Endodermal cell (in vitro differentiated cells): ENCODE results near the gene GCN1. TPM values are rescaled to one million over a fixed set of nuclear protein-coding genes. Genes with fewer than 3 reads are reported as not detected.

Source experiments
- DNase-seq: peaks from one replicate; pipeline ENCODE4 v3.0.0-alpha.2; 2017
- H3K27ac ChIP-seq: 2 replicates; pipeline ENCODE4 v1.5.1; 2013; ENCODE audit warnings: mild to moderate bottlenecking, low read depth, low read length, moderate library complexity
- H3K27me3 ChIP-seq: 2 replicates; pipeline ENCODE4 v1.6.1; 2013; ENCODE audit warnings: mild to moderate bottlenecking, low read length, moderate library complexity; ENCODE audit not compliant: insufficient read depth, control insufficient read depth, poor library complexity, severe bottlenecking
- H3K36me3 ChIP-seq: 2 replicates; pipeline ENCODE4 v1.7.0; 2013; ENCODE audit warnings: mild to moderate bottlenecking, low read length, moderate library complexity; ENCODE audit not compliant: control insufficient read depth, insufficient read depth
- H3K4me1 ChIP-seq: one replicate; pipeline ENCODE4 v1.7.0; 2013; ENCODE audit warnings: low read length; ENCODE audit not compliant: control insufficient read depth, insufficient read depth
- H3K4me3 ChIP-seq: 2 replicates; pipeline ENCODE4 v1.5.1; 2013; ENCODE audit warnings: mild to moderate bottlenecking, low read length, moderate library complexity
- H3K9ac ChIP-seq: 2 replicates; pipeline ENCODE4 v1.6.1; 2013; ENCODE audit warnings: mild to moderate bottlenecking, low read length, moderate library complexity; ENCODE audit not compliant: poor library complexity, severe bottlenecking; ENCODE audit errors: extremely low read depth
- H3K9me3 ChIP-seq: 2 replicates; pipeline ENCODE4 v1.6.1; 2013; ENCODE audit warnings: mild to moderate bottlenecking, low read length, moderate library complexity; ENCODE audit not compliant: control insufficient read depth
- H3K27ac Mint-ChIP-seq: 2 replicates; pipeline ENCODE4 v1.8.0; 2020; ENCODE audit warnings: mixed read lengths
- H3K27me3 Mint-ChIP-seq: 2 replicates; pipeline ENCODE4 v1.8.0; 2021; ENCODE audit warnings: mild to moderate bottlenecking, mixed read lengths; ENCODE audit not compliant: insufficient read depth
- H3K36me3 Mint-ChIP-seq: 2 replicates; pipeline ENCODE4 v1.8.0; 2020; ENCODE audit warnings: low read depth, mixed read lengths
- H3K4me1 Mint-ChIP-seq: 2 replicates; pipeline ENCODE4 v1.8.0; 2020; ENCODE audit warnings: mixed read lengths
- H3K4me3 Mint-ChIP-seq: 2 replicates; pipeline ENCODE4 v1.8.0; 2020; ENCODE audit warnings: mild to moderate bottlenecking, moderate library complexity, mixed read lengths
- H3K9me3 Mint-ChIP-seq: 2 replicates; pipeline ENCODE4 v1.8.0; 2020; ENCODE audit warnings: mild to moderate bottlenecking, mixed read lengths
- WGBS, 2 experiments: methylation state at CpG; one replicate each; pipeline versions ENCODE4 v1.1.5 to v1.1.7; 2013; ENCODE audit warnings: missing lambda C conversion rate in 2 of 2, mixed read lengths in 1 of 2; ENCODE audit not compliant: insufficient coverage in 1 of 2, insufficient read length in 1 of 2; 5-methylcytosine and 5-hydroxymethylcytosine counted together
- total RNA-seq, 2 donors: library from RNA; stranded (reverse); fragmentation: NEBNext Ultra II Directional in 1 of 2; extraction: Animal tissue kit (Norgen Biotek cat#: 25700) in 1 of 2; gene quantifications; 2 replicates in 1 of 2; 3 replicates in 1 of 2; pipeline ENCODE4 v1.2.1, GENCODE V29; 2021
- TF ChIP-seq, protein P1 (sequence below): fragments of 200-600 bp; sonication (generic); conservative IDR thresholded peaks from 2 replicates; pipeline ENCODE4 v1.5.0; 2021; ENCODE audit warnings: antibody characterized with exemption, mild to moderate bottlenecking

GCN1 gene
- total RNA-seq, 2 donors from 2014 or later = 133 to 143 TPM

DNA sequence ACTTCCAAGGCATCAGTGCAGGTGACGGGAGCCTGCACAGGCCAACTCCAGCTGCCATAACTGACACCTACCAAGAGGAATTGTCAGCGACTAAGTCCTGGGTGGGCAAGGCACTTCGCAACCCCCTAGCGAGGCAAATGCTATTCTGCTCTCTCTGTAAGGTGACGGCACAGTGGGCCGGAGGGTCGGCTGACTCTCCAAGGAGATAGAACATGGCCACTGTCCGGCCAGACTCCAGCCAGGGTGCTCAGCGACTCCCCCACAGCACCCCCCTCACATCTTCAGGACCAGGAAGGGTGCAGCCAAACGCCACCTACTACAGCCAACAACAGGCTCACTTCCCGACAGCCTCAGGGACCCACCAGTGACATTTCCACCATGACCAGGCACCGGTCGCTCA is 91.1 kb downstream of the GCN1 start:
- H3K9me3 Mint-ChIP-seq = no peaks in the 10 kb centered on the region
- TF ChIP-seq, protein P1, sequence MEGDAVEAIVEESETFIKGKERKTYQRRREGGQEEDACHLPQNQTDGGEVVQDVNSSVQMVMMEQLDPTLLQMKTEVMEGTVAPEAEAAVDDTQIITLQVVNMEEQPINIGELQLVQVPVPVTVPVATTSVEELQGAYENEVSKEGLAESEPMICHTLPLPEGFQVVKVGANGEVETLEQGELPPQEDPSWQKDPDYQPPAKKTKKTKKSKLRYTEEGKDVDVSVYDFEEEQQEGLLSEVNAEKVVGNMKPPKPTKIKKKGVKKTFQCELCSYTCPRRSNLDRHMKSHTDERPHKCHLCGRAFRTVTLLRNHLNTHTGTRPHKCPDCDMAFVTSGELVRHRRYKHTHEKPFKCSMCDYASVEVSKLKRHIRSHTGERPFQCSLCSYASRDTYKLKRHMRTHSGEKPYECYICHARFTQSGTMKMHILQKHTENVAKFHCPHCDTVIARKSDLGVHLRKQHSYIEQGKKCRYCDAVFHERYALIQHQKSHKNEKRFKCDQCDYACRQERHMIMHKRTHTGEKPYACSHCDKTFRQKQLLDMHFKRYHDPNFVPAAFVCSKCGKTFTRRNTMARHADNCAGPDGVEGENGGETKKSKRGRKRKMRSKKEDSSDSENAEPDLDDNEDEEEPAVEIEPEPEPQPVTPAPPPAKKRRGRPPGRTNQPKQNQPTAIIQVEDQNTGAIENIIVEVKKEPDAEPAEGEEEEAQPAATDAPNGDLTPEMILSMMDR = no peak
- 93 to 97% methylated on average over 9 to 13 of the region's 13 CpGs for WGBS, 2 experiments

DNA sequence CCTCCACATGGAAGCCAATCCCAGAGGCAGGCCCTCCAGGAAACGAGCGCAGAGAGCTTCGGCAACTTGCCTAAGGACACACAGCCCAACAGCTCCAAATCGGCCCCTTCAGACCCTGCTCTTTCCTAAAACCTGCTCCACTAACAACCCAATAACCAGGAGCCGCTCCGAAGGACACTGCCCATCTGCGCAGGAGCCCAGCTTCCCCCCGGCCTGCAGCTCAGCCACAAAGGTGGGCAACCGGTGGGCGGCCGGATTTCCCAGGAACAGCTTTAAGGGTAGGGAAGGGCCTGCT is 91.5 kb downstream of the GCN1 start:
- H3K27me3 Mint-ChIP-seq = no peaks in the 10 kb centered on the region
- no peaks in the 10 kb centered on the region for H3K4me1 ChIP-seq
- no peak overlapping the region for H3K27ac Mint-ChIP-seq
- no peak overlapping the region for H3K9ac ChIP-seq
- TF ChIP-seq, protein P1 = no peak
- H3K4me3 Mint-ChIP-seq = no peak overlapping the region
- peaks cover 5% of the 10 kb centered on the region for H3K4me1 Mint-ChIP-seq
- H3K9me3 ChIP-seq = no peaks in the 10 kb centered on the region
- no peak overlapping the region for H3K4me3 ChIP-seq
- no peak for DNase-seq
- no peaks in the 10 kb centered on the region for H3K9me3 Mint-ChIP-seq
- H3K36me3 Mint-ChIP-seq = peaks cover 51% of the 10 kb centered on the region
- H3K27me3 ChIP-seq = no peaks in the 10 kb centered on the region
- no peak overlapping the region for H3K27ac ChIP-seq
- WGBS, 2 experiments = 87 to 100% methylated on average over 5 to 11 of the region's 11 CpGs
- H3K36me3 ChIP-seq = peaks cover 39% of the 10 kb centered on the region

More for the DNA sequence above, 91.1 kb downstream of the GCN1 start:
- Mint-ChIP-seq H3K4me1 (peaks cover 6% of the 10 kb centered on the region), H3K4me3 (no peak overlapping the region), H3K27ac (no peak overlapping the region), H3K36me3 (peaks cover 50% of the 10 kb centered on the region), H3K27me3 (no peaks in the 10 kb centered on the region)
- Histone ChIP-seq H3K4me1 (no peaks in the 10 kb centered on the region), H3K4me3 (no peak overlapping the region), H3K9ac (no peak overlapping the region), H3K27me3 (no peaks in the 10 kb centered on the region), H3K36me3 (peaks cover 37% of the 10 kb centered on the region), H3K9me3 (no peaks in the 10 kb centered on the region), H3K27ac (no peak overlapping the region)
- no peak for DNase-seq

DNA sequence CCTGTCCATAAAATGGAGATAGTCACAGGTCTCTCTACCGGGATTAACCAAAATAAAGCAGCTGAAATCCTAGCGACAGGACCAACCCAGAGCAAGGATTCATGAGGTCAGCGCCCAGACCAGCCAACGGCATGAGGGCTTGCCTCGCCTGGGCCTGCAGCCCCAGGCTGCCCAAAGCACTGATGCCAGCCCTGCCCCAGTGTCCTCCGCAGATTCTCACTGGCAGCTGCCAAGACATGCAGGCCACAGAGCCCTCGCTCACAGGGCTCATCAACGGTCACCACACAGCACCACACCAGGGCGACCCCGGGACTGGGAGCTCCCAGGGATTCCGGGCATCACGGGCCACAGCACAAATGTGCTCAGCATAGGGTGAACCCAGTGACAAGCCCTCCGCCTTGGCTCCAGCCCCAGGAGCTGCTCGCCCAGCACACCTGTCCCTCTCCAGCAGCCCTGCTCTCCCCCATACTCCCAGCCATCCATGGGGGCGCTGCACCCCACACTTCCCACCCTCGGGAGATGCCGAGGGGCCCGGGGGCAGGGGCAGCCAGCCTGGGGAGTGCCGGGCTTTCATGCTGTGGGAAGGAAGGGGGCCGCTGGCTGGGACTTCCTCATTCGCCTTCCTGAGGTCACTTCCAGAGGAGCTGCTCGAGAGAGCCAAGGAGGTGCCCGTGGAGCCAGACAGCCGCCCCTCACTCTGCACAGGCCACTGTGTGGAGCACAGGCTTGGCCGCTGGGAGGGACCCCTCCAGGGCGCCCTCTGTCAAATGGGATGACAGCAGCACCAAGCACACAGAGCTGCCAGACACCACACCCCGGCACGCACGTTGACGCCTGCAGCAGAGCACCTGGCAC is 92.1 kb downstream of the GCN1 start:
- no peak overlapping the region for H3K9ac ChIP-seq

More for the DNA sequence above, 92.1 kb downstream of the GCN1 start:
- no peaks in the 10 kb centered on the region for H3K9me3 ChIP-seq
- TF ChIP-seq, protein P1 = no peak
- H3K27ac ChIP-seq = no peak overlapping the region
- H3K9me3 Mint-ChIP-seq = no peaks in the 10 kb centered on the region
- no peak for DNase-seq
- peaks cover 5% of the 10 kb centered on the region for H3K4me1 Mint-ChIP-seq
- no peaks in the 10 kb centered on the region for H3K27me3 Mint-ChIP-seq
- 92 to 95% methylated on average over 17 to 30 of the region's 30 CpGs for WGBS, 2 experiments
- peaks cover 36% of the 10 kb centered on the region for H3K36me3 ChIP-seq
- no peaks in the 10 kb centered on the region for H3K4me1 ChIP-seq
- H3K4me3 ChIP-seq = no peak overlapping the region
- H3K36me3 Mint-ChIP-seq = peaks cover 51% of the 10 kb centered on the region
- H3K27ac Mint-ChIP-seq = peak overlapping the region; percentile 30
- H3K27me3 ChIP-seq = no peaks in the 10 kb centered on the region
- H3K4me3 Mint-ChIP-seq = no peak overlapping the region
